SK-N-SH (cell line): Measurements from ENCODE around the gene ANKRD33B.

ENCODE experiments used
- CTCF ChIP-seq: fragments of 200-600 bp; sonication (generic); IDR thresholded peaks from 2 replicates; pipeline ENCODE4 v1.6.1; 2017; ENCODE audit warnings: antibody characterized with exemption, mild to moderate bottlenecking, moderate library complexity
- EZH2phosphoT487 ChIP-seq: fragments of 200-600 bp; sonication (generic); IDR thresholded peaks from 2 replicates; pipeline ENCODE4 v1.6.1; 2017; ENCODE audit warnings: low read depth, mixed run types, mild to moderate bottlenecking, antibody characterized with exemption, moderate library complexity, borderline replicate concordance
- IRF3 ChIP-seq: fragments of 150-350 bp; IDR thresholded peaks from 2 replicates; pipeline ENCODE4 v1.6.1; 2016; ENCODE audit warnings: mild to moderate bottlenecking, low read depth, low read length
- MAX ChIP-seq: IDR thresholded peaks from 2 replicates; pipeline ENCODE4 v1.4.0; 2012; ENCODE audit warnings: low read depth
- PBX3 ChIP-seq: IDR thresholded peaks from 2 replicates; pipeline ENCODE4; 2012
- POLR2AphosphoS5 ChIP-seq: IDR thresholded peaks from 2 replicates; pipeline ENCODE4 v1.6.1; 2012; ENCODE audit warnings: low read depth, low read length
- SMC3 ChIP-seq: IDR thresholded peaks from 2 replicates; pipeline ENCODE4 v1.6.1; 2012; ENCODE audit warnings: low read depth, low read length, improper control_type of control experiment
- TAF1 ChIP-seq: IDR thresholded peaks from 2 replicates; pipeline ENCODE4 v1.6.1; 2012; ENCODE audit warnings: low read depth, mild to moderate bottlenecking, low read length, moderate library complexity, borderline replicate concordance
- YY1 ChIP-seq: IDR thresholded peaks from 2 replicates; pipeline ENCODE4 v1.4.0; 2012; ENCODE audit warnings: low read depth, mild to moderate bottlenecking

GRCh38 chr5:10550222-10550995 lies 13.5 kb upstream of the ANKRD33B start:
- no peak for TF ChIP-seq MAX
- TF ChIP-seq CTCF: no peak
- no peak for TF ChIP-seq YY1
- no peak for TF ChIP-seq SMC3
- TF ChIP-seq EZH2phosphoT487: no peak
- no peak for TF ChIP-seq TAF1
- TF ChIP-seq PBX3: no peak
- no peak for TF ChIP-seq IRF3
- no peak for TF ChIP-seq POLR2AphosphoS5
